Effector memory CD4-positive, alpha-beta T cell (primary cell): ENCODE measurements around the gene INO80B.

Source experiments
- DNase-seq, 3 donors: peaks; one replicate each; pipeline ENCODE4 v3.0.0-alpha.2; 2020
- H3K27ac ChIP-seq: 2 replicates; pipeline ENCODE4 v1.7.0; 2013; ENCODE audit warnings: mild to moderate bottlenecking, low read length, moderate library complexity; ENCODE audit not compliant: insufficient read depth, poor library complexity, severe bottlenecking
- H3K27me3 ChIP-seq: replicated peaks from 2 replicates; pipeline ENCODE4 v1.7.0; 2013; ENCODE audit warnings: mild to moderate bottlenecking, low read length; ENCODE audit not compliant: insufficient read depth, control insufficient read depth, poor library complexity, severe bottlenecking
- H3K36me3 ChIP-seq: 2 replicates; pipeline ENCODE4 v1.7.0; 2013; ENCODE audit warnings: mild to moderate bottlenecking, low read length, moderate library complexity; ENCODE audit not compliant: control insufficient read depth, insufficient read depth
- H3K4me1 ChIP-seq: 2 replicates; pipeline ENCODE4 v1.7.0; 2013; ENCODE audit warnings: low read length, mild to moderate bottlenecking; ENCODE audit not compliant: control insufficient read depth, insufficient read depth, poor library complexity, severe bottlenecking
- H3K4me3 ChIP-seq: 2 replicates; pipeline ENCODE4 v1.7.0; 2013; ENCODE audit warnings: low read length, low read depth, mild to moderate bottlenecking; ENCODE audit not compliant: insufficient read depth, poor library complexity, severe bottlenecking
- H3K9me3 ChIP-seq: 2 replicates; pipeline ENCODE4 v1.7.0; 2013; ENCODE audit warnings: mild to moderate bottlenecking, low read length, moderate library complexity; ENCODE audit not compliant: control insufficient read depth

INO80B gene

GRCh38 chr2:74425523-74425922, 29.4 kb upstream of the INO80B start:
- no peak for DNase-seq
- H3K36me3 ChIP-seq: peaks cover 10% of the 10 kb centered on the region
- no peak overlapping the region for H3K4me3 ChIP-seq
- no peaks in the 10 kb centered on the region for H3K9me3 ChIP-seq
- H3K27ac ChIP-seq: no peak overlapping the region
- H3K27me3 ChIP-seq: no peaks in the 10 kb centered on the region
- H3K4me1 ChIP-seq: peaks cover 12% of the 10 kb centered on the region

- peaks cover 10% of the 10 kb centered on the region for H3K4me1 ChIP-seq
- H3K27ac ChIP-seq: no peak overlapping the region
- no peaks in the 10 kb centered on the region for H3K9me3 ChIP-seq
- DNase-seq: no peak
- H3K4me3 ChIP-seq: no peak overlapping the region
- H3K36me3 ChIP-seq: peaks cover 10% of the 10 kb centered on the region
- no peaks in the 10 kb centered on the region for H3K27me3 ChIP-seq
Observed at GRCh38 chr2:74426181-74426758, 28.6 kb upstream of the INO80B start.

- H3K27ac ChIP-seq: no peak overlapping the region
- DNase-seq: no peak
- no peak overlapping the region for H3K4me3 ChIP-seq
- no peaks in the 10 kb centered on the region for H3K9me3 ChIP-seq
- no peaks in the 10 kb centered on the region for H3K4me1 ChIP-seq
- H3K27me3 ChIP-seq: no peaks in the 10 kb centered on the region
- peaks cover 10% of the 10 kb centered on the region for H3K36me3 ChIP-seq
Observed at GRCh38 chr2:74427551-74427950, 27.3 kb upstream of the INO80B start.

GRCh38 chr2:74428675-74429074, 26.2 kb upstream of the INO80B start:
- DNase-seq: no peak
- Histone ChIP-seq H3K4me3 (no peak overlapping the region), H3K27me3 (no peaks in the 10 kb centered on the region), H3K4me1 (no peaks in the 10 kb centered on the region), H3K9me3 (no peaks in the 10 kb centered on the region), H3K27ac (no peak overlapping the region), H3K36me3 (peaks cover 10% of the 10 kb centered on the region)

- H3K27ac ChIP-seq: no peak overlapping the region
- H3K27me3 ChIP-seq: no peaks in the 10 kb centered on the region
- H3K4me1 ChIP-seq: no peaks in the 10 kb centered on the region
- no peak for DNase-seq
- no peak overlapping the region for H3K4me3 ChIP-seq
- peaks cover 10% of the 10 kb centered on the region for H3K36me3 ChIP-seq
- no peaks in the 10 kb centered on the region for H3K9me3 ChIP-seq
Observed at GRCh38 chr2:74429487-74430451, 25.1 kb upstream of the INO80B start.

- Histone ChIP-seq H3K27ac (no peak overlapping the region), H3K4me3 (no peak overlapping the region), H3K9me3 (no peaks in the 10 kb centered on the region), H3K27me3 (no peaks in the 10 kb centered on the region), H3K36me3 (peaks cover 5% of the 10 kb centered on the region), H3K4me1 (no peaks in the 10 kb centered on the region)
- no peak for DNase-seq
Observed at GRCh38 chr2:74430502-74430901, 24.4 kb upstream of the INO80B start.

GRCh38 chr2:74436111-74436805, 18.6 kb upstream of the INO80B start:
- no peaks in the 10 kb centered on the region for H3K36me3 ChIP-seq

GRCh38 chr2:74436848-74437695, 17.8 kb upstream of the INO80B start:
- no peak for DNase-seq
- Histone ChIP-seq H3K4me3 (no peak overlapping the region), H3K36me3 (no peaks in the 10 kb centered on the region), H3K27me3 (peaks cover 28% of the 10 kb centered on the region), H3K9me3 (no peaks in the 10 kb centered on the region), H3K4me1 (peaks cover 16% of the 10 kb centered on the region), H3K27ac (no peak overlapping the region)

More at GRCh38 chr2:74436111-74436805, 18.6 kb upstream of the INO80B start:
- no peak overlapping the region for H3K4me3 ChIP-seq
- no peak for DNase-seq
- H3K4me1 ChIP-seq: peaks cover 8% of the 10 kb centered on the region
- no peaks in the 10 kb centered on the region for H3K9me3 ChIP-seq
- H3K27ac ChIP-seq: no peak overlapping the region
- peaks cover 21% of the 10 kb centered on the region for H3K27me3 ChIP-seq

- Histone ChIP-seq H3K4me3 (no peak overlapping the region), H3K27ac (no peak overlapping the region), H3K4me1 (peaks cover 19% of the 10 kb centered on the region), H3K27me3 (peaks cover 37% of the 10 kb centered on the region), H3K9me3 (no peaks in the 10 kb centered on the region), H3K36me3 (no peaks in the 10 kb centered on the region)
- DNase-seq: no peak
Observed at GRCh38 chr2:74438248-74438647, 16.6 kb upstream of the INO80B start.
